ENCODE measurements around the gene LRRC36. TPM values are rescaled to one million over a fixed set of nuclear protein-coding genes. Genes with fewer than 3 reads are reported as not detected.
A peak's percentile ranks its signal among the peaks of the same experiment; 100 is the strongest.

LRRC36 gene
- total RNA-seq, 1 experiment from 2014 or later = 0.13 TPM

- H3K4me1 Mint-ChIP-seq = peaks cover 19% of the 10 kb centered on the region
- ChIA-PET CTCF (interaction anchor here (0.9 to 6.8 kb wide), 34 partner anchors 11 to 564 kb away, joined by 3 to 65 read pairs (median 6); partner anchors contain the start of genes ATP6V0D1, HSD11B2, KCTD19 and LRRC36), POLR2A (interaction anchor here (1.0 to 1.5 kb wide), 3 partner anchors 13 to 67 kb away, joined by 3 to 4 read pairs (median 3); partner anchors contain the start of gene LRRC36)
- H3K27ac Mint-ChIP-seq = no peak overlapping the region
- no peaks in the 10 kb centered on the region for H3K36me3 Mint-ChIP-seq
- TF ChIP-seq GRHL2 (CRISPR knock-in tag; IDR thresholded peaks at IDR 0.05; ENCODE audit: insufficient replicate concordance, severe bottlenecking) = no peak
- TF ChIP-seq ZNF532 (CRISPR knock-in tag; IDR thresholded peaks at IDR 0.05; ENCODE audit: borderline replicate concordance) = no peak
- 0 out of 2 replicates have a peak, but pooled peaks have one; percentile 21 for TF ChIP-seq FOXP1 (CRISPR knock-in tag; IDR thresholded peaks at IDR 0.05; ENCODE audit: borderline replicate concordance)
- TF ChIP-seq KAT7 (CRISPR knock-in tag; IDR thresholded peaks at IDR 0.05; ENCODE audit: borderline replicate concordance) = 0 out of 2 replicates have a peak, but pooled peaks have one; percentile 41
- TF ChIP-seq MAX (CRISPR knock-in tag; IDR thresholded peaks at IDR 0.05) = peak; percentile 50; the same call in 1 of the 2 replicates
- H3K4me3 Mint-ChIP-seq = peak overlapping the region; percentile 66
- peak; percentile 60 for DNase-seq (ENCODE audit: low spot score)
- peak; percentile 7 for ATAC-seq
- no peaks in the 10 kb centered on the region for H3K9me3 Mint-ChIP-seq
- peaks cover 62% of the 10 kb centered on the region for H3K27me3 Mint-ChIP-seq (ENCODE audit: low read depth)
Measured at GRCh38 chr16:67394155-67395104, 67.8 kb downstream of the LRRC36 start.

GRCh38 chr16:67395105-67395457, 68.5 kb downstream of the LRRC36 start:
- DNase-seq (ENCODE audit: low spot score) = no peak
- TF ChIP-seq KAT7 (CRISPR knock-in tag; IDR thresholded peaks at IDR 0.05; ENCODE audit: borderline replicate concordance) (0 out of 2 replicates have a peak, but pooled peaks have one; percentile 6), JUN (CRISPR knock-in tag; IDR thresholded peaks at IDR 0.05) (no peak)
- POLR2A ChIA-PET = interaction anchor here (1.5 kb wide), 1 partner anchor 68 kb away, joined by 3 read pairs; the partner anchor contains the start of gene LRRC36
- CTCF ChIA-PET = interaction anchor here (1.0 to 6.8 kb wide), 14 partner anchors 10 to 240 kb away, joined by 3 to 65 read pairs (median 10); partner anchors contain the start of genes KCTD19, LRRC36 and ZDHHC1
- H3K4me1 Mint-ChIP-seq = peaks cover 23% of the 10 kb centered on the region
- no peak overlapping the region for H3K27ac Mint-ChIP-seq
- H3K9me3 Mint-ChIP-seq = no peaks in the 10 kb centered on the region
- H3K27me3 Mint-ChIP-seq (ENCODE audit: low read depth) = peaks cover 59% of the 10 kb centered on the region
- peak overlapping the region; percentile 30 for H3K4me3 Mint-ChIP-seq
- H3K36me3 Mint-ChIP-seq = no peaks in the 10 kb centered on the region
- no peak for ATAC-seq

GRCh38 chr16:67395458-67396158, 69.0 kb downstream of the LRRC36 start:
- DNase-seq (ENCODE audit: low spot score) (no peak), ATAC-seq (no peak)
- CTCF ChIA-PET = interaction anchor here (0.5 to 6.8 kb wide), 18 partner anchors 9 to 432 kb away, joined by 3 to 65 read pairs (median 3); partner anchors contain the start of genes ATP6V0D1, KCTD19, LRRC36 and TMEM208
- Mint-ChIP-seq H3K4me3 (peak overlapping the region; percentile 30; the same call in 1 of the 2 replicates), H3K27ac (no peak overlapping the region), H3K36me3 (no peaks in the 10 kb centered on the region), H3K27me3 (ENCODE audit: low read depth) (peaks cover 59% of the 10 kb centered on the region), H3K4me1 (peaks cover 23% of the 10 kb centered on the region), H3K9me3 (no peaks in the 10 kb centered on the region)
- TF ChIP-seq ZNF121 (CRISPR knock-in tag; IDR thresholded peaks at IDR 0.05) (no peak), E2F5 (CRISPR knock-in tag; IDR thresholded peaks at IDR 0.05) (no peak), NFATC4 (CRISPR knock-in tag; IDR thresholded peaks at IDR 0.05) (no peak), PRDM15 (CRISPR knock-in tag; IDR thresholded peaks at IDR 0.05) (no peak), ZNF416 (CRISPR knock-in tag; IDR thresholded peaks at IDR 0.05) (no peak), GABPB1 (CRISPR knock-in tag; IDR thresholded peaks at IDR 0.05) (no peak), TEAD4 (CRISPR knock-in tag; IDR thresholded peaks at IDR 0.05) (no peak), CREB1 (CRISPR knock-in tag; IDR thresholded peaks at IDR 0.05) (no peak), ATF6 (CRISPR knock-in tag; IDR thresholded peaks at IDR 0.05) (no peak)
- POLR2A ChIA-PET = no interaction called here

Measured in WTC11 (cell line).